ENCODE results near the gene AP1B1. TPM values are rescaled to one million over a fixed set of nuclear protein-coding genes. Genes with fewer than 3 reads are reported as not detected.

Gene AP1B1
- total RNA-seq, 4 donors from 2014 or later, result 63.5 to 144 (median 95.4) TPM

DNA sequence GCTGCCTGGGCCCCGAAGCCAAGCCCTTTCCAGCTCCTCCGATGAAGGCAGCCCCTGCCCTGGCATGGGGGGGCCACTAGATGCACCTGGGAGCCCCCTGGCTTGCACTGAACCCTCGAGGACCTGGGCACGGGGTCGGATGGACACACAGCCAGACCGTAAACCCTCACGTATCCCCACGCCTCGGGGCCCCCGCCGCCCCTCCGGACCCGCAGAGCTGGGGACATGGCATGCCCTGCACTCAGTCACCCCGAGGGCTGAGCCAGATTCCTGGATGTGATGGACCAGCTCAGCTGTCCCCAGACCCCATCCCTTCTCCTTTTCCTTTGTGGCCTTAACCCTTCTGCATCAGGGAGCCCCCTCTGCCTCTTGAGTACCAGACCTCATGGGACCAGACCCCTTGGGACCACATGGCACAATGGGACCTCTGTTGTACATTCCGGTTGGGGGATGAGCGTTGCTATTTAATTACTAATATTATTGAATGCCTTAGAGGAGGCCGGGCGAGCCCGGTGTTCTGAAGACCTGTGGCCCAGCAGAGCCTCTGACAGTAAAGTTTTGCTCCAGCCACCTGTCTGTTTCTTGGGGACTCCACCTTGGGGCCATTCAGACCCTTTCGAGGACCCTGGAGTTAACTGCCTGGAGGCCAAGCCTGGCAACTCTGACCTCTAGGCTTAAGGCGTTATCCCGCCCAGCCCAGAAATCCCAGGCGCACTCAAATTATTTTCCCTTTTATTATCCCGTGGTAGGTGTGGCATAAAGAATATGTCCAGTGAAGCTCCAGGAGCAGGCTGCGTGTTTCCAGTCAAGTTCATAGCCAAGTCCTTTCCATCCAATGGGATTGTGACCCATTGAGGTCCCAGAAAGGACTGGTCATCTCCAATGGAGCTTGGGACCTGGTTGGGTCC, 75.9 kb downstream of the AP1B1 start:
- H3K27ac ChIP-seq, result peak overlapping the region in 1 of 4 donors; percentile 91
- H3K36me3 ChIP-seq, result peaks cover 0 to 9% (median 0%) of the 10 kb centered on the region in 3 donors
- intact Hi-C loops (cut with DNase I), result no loop called here
- H3K4me3 ChIP-seq, result no peak overlapping the region
- no peaks in the 10 kb centered on the region for H3K9me3 ChIP-seq
- TF ChIP-seq, protein P1, sequence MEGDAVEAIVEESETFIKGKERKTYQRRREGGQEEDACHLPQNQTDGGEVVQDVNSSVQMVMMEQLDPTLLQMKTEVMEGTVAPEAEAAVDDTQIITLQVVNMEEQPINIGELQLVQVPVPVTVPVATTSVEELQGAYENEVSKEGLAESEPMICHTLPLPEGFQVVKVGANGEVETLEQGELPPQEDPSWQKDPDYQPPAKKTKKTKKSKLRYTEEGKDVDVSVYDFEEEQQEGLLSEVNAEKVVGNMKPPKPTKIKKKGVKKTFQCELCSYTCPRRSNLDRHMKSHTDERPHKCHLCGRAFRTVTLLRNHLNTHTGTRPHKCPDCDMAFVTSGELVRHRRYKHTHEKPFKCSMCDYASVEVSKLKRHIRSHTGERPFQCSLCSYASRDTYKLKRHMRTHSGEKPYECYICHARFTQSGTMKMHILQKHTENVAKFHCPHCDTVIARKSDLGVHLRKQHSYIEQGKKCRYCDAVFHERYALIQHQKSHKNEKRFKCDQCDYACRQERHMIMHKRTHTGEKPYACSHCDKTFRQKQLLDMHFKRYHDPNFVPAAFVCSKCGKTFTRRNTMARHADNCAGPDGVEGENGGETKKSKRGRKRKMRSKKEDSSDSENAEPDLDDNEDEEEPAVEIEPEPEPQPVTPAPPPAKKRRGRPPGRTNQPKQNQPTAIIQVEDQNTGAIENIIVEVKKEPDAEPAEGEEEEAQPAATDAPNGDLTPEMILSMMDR (IDR thresholded peaks at IDR 0.05), result no peak
- no peak for TF ChIP-seq POLR2A (IDR thresholded peaks at IDR 0.05)
- 81 to 84% methylated on average over 7 to 11 of the region's 25 CpGs for WGBS, 2 donors
- peaks cover 5 to 46% (median 8%) of the 10 kb centered on the region in 4 donors for H3K27me3 ChIP-seq
- H3K4me1 ChIP-seq, result peaks cover 66 to 86% (median 78%) of the 10 kb centered on the region in 3 donors
- DNase-seq, result no peak

DNA sequence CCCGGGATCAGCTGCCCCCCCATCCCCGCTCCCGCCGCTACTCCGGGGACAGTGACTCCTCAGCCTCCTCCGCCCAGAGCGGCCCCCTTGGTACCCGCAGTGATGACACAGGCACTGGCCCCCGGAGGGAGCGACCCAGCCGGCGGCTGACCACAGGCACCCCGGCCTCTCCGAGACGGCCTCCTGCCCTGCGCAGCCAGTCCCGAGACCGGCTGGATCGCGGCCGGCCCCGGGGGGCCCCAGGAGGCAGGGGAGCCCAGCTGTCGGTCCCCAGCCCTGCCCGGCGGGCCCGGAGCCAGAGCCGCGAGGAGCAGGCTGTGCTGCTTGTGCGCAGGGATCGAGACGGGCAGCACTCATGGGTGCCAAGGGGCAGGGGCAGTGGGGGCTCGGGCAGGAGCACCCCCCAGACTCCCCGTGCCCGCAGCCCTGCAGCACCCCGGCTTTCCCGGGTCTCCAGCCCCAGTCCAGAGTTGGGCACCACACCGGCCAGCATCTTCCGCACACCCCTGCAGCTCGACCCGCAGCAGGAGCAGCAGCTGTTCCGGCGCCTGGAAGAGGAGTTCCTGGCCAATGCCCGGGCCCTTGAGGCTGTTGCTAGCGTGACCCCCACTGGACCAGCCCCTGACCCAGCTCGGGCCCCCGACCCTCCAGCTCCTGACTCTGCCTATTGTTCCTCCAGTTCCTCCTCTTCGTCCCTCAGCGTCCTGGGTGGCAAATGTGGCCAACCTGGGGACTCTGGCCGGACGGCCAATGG, 76.7 kb downstream of the AP1B1 start:
- WGBS, 2 donors, result 84% methylated on average over 11 of the region's 50 CpGs; no CpG with 5 or more reads in 1 of the 2 donors
- peak overlapping the region; percentile 63 to 91 (median 80) for H3K27ac ChIP-seq
- H3K4me1 ChIP-seq, result peaks cover 66 to 94% (median 79%) of the 10 kb centered on the region in 3 donors
- peaks cover 0 to 9% (median 0%) of the 10 kb centered on the region in 3 donors for H3K36me3 ChIP-seq
- no peak for DNase-seq
- TF ChIP-seq, protein P1 (IDR thresholded peaks at IDR 0.05), result no peak
- no peak for TF ChIP-seq POLR2A (IDR thresholded peaks at IDR 0.05)
- H3K4me3 ChIP-seq, result peak overlapping the region; percentile 2 to 53 (median 16)
- intact Hi-C loops (cut with DNase I), result no loop called here
- H3K27me3 ChIP-seq, result peaks cover 5 to 42% (median 8%) of the 10 kb centered on the region in 4 donors
- no peaks in the 10 kb centered on the region for H3K9me3 ChIP-seq

DNA sequence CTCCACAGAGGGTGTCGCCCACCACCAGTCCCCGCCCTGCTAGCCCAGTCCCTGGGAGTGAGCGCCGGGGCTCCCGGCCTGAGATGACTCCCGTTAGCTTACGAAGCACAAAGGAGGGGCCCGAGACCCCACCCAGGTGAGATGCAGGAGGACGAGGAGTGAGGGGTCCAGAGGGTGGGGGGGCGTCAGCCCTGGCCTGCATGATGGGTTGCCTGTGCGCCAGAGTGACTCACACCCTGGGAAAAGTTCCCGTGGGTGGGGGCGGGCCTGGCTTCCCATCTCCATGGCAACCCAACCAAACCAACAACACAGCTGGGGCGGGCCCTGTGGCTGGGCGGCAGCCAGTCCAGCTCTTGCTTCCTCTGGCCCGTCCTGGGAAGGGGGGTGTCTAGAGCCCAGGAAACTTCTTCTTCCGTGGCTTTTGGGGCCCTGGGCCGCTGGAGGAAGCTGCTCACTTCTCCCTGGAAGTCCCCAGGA, 77.5 kb downstream of the AP1B1 start:
- intact Hi-C loops (cut with DNase I), result no loop called here
- 0 to 4% methylated on average over 3 to 6 of the region's 18 CpGs for WGBS, 2 donors

DNA sequence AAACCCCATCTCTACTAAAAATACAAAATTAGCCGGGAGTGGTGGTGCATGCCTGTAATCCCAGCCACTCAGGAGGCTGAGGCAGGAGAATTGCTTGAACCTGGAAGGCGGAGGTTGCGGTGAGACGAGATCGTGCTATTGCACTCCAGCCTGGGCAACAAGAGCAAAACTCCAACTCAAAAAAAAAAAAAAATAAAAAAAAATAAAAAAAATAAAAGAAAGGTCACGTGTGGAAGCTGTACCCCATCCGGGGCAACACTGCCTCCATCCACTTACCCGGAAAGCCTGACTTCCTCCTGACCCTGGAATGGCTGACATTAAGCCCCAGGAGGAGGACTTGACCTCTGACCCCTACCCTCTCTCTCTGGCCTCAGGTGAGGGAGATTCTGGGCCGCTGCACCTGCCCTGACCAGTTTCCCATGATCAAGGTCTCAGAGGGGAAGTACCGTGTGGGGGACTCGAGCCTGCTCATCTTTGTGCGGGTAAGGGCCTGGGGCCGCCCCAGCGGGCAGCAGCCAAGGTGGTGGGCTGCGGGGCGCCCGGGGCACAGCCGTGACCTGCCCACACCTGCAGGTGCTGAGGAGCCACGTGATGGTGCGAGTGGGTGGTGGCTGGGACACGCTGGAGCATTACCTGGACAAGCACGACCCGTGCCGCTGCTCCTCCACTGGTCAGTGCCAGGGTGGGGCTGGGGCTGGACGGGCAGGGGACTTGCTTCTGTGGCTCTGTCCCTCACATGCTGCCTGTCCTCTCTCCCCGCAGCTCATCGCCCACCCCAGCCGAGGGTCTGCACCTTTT, 78.1 kb downstream of the AP1B1 start:
- H3K27me3 ChIP-seq, result peaks cover 4 to 28% (median 7%) of the 10 kb centered on the region in 4 donors
- peak overlapping the region; percentile 88 to 96 (median 90) for H3K27ac ChIP-seq
- intact Hi-C loops (cut with DNase I), result no loop called here
- H3K4me1 ChIP-seq, result peaks cover 67 to 99% (median 76%) of the 10 kb centered on the region in 3 donors
- no peaks in the 10 kb centered on the region for H3K9me3 ChIP-seq
- TF ChIP-seq POLR2A (IDR thresholded peaks at IDR 0.05), result no peak
- TF ChIP-seq, protein P1 (IDR thresholded peaks at IDR 0.05), result no peak
- peaks cover 0 to 9% (median 0%) of the 10 kb centered on the region in 3 donors for H3K36me3 ChIP-seq
- no peak for DNase-seq
- WGBS, 2 donors, result 38 to 58% methylated on average over 6 to 8 of the region's 28 CpGs
- H3K4me3 ChIP-seq, result peak overlapping the region in 3 of 4 donors; percentile 23 to 69 (median 53)

More for the DNA sequence above, 77.5 kb downstream of the AP1B1 start:
- Histone ChIP-seq H3K4me3 (peak overlapping the region; percentile 2 to 53 (median 16)), H3K9me3 (no peaks in the 10 kb centered on the region), H3K27me3 (peaks cover 5 to 34% (median 8%) of the 10 kb centered on the region in 4 donors), H3K27ac (peak overlapping the region; percentile 88 to 91 (median 90)), H3K36me3 (peaks cover 0 to 9% (median 0%) of the 10 kb centered on the region in 3 donors), H3K4me1 (peaks cover 68 to 99% (median 83%) of the 10 kb centered on the region in 3 donors)
- DNase-seq, result no peak
- TF ChIP-seq POLR2A (IDR thresholded peaks at IDR 0.05), result no peak
- TF ChIP-seq, protein P1 (IDR thresholded peaks at IDR 0.05), result no peak

All from esophagus squamous epithelium (tissue), 5 donors.